Ovary (tissue), 3 donors: ENCODE results near the gene IKZF1.

ENCODE experiments used
- POLR2A ChIP-seq: fragments of 450-650 bp; IDR thresholded peaks from one replicate; pipeline ENCODE4 v1.6.1; 2017; ENCODE audit warnings: antibody characterized with exemption, mild to moderate bottlenecking, moderate library complexity
- TF ChIP-seq, protein P1 (sequence below), 3 donors: fragments of 450-650 bp in 2 of 3; fragments of 200-600 bp in 1 of 3; IDR thresholded peaks; one replicate each; pipeline versions ENCODE4 v1.5.1 to v1.8.0; 2016 to 2022; ENCODE audit warnings: antibody characterized with exemption in 3 of 3, mild to moderate bottlenecking in 1 of 3
- donor health status: DM: no; HTN: no; CAD: no.

DNA sequence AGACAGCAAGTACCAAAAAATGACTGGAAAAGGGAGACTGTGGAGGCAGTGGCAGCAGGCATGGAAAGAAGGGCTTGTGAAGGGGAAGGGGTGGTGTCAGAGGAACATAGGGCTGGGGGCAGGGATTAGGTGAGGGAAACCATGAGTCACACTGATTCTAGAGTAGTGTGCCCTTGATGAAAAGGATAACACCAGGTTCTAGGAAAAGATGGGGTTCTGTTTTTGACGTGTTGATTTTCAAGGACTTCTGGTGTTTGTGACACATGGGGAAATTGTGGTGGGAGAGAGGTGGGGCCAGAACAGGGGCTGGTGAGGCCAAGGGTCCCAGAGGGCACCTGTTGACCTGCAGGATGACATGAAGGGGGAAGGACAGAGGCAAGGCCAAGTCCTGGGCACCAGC lies 88.6 kb downstream of the IKZF1 start:
- TF ChIP-seq, protein P1, sequence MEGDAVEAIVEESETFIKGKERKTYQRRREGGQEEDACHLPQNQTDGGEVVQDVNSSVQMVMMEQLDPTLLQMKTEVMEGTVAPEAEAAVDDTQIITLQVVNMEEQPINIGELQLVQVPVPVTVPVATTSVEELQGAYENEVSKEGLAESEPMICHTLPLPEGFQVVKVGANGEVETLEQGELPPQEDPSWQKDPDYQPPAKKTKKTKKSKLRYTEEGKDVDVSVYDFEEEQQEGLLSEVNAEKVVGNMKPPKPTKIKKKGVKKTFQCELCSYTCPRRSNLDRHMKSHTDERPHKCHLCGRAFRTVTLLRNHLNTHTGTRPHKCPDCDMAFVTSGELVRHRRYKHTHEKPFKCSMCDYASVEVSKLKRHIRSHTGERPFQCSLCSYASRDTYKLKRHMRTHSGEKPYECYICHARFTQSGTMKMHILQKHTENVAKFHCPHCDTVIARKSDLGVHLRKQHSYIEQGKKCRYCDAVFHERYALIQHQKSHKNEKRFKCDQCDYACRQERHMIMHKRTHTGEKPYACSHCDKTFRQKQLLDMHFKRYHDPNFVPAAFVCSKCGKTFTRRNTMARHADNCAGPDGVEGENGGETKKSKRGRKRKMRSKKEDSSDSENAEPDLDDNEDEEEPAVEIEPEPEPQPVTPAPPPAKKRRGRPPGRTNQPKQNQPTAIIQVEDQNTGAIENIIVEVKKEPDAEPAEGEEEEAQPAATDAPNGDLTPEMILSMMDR (IDR thresholded peaks at IDR 0.05), result no peak
- TF ChIP-seq POLR2A, result no peak
